NCI-H748 treated with DMSO at 0.1 percent for 48 hours (cell line): ENCODE results near the gene RTEL1.
"Not testable (repeated sequence)": the region's sequence is repeated elsewhere in the genome, so short reads cannot be mapped to it uniquely, and the experiment has no call there.

Source experiments
- DNase-seq: peaks from one replicate; lab custom pipeline; 2025; lab: John Stamatoyannopoulos, UW

Gene RTEL1

GRCh38 chr20:63657937-63658748 lies at the start of gene RTEL1:
TSS of gene RTEL1 (plus strand) at chr20:63658312. CDS start at chr20:63659403, 1,091 bp downstream.
- DNase-seq = peak; percentile 64

GRCh38 chr20:63610581-63611435 lies 47.3 kb upstream of the RTEL1 start:
- no peak for DNase-seq

- DNase-seq = no peak
Observed at GRCh38 chr20:63611646-63612045, 46.5 kb upstream of the RTEL1 start.

GRCh38 chr20:63612276-63612931 lies 45.7 kb upstream of the RTEL1 start:
- DNase-seq = no peak

GRCh38 chr20:63613863-63614594 lies 44.1 kb upstream of the RTEL1 start:
- not testable (repeated sequence) for DNase-seq

- no peak for DNase-seq
Observed at GRCh38 chr20:63617092-63617875, 40.8 kb upstream of the RTEL1 start.

GRCh38 chr20:63617876-63618265 lies 40.2 kb upstream of the RTEL1 start:
- DNase-seq = no peak

- no peak for DNase-seq
Observed at GRCh38 chr20:63618291-63618980, 39.7 kb upstream of the RTEL1 start.

GRCh38 chr20:63619086-63619485 lies 39.0 kb upstream of the RTEL1 start:
- no peak for DNase-seq

- DNase-seq = no peak
Observed at GRCh38 chr20:63619505-63619904, 38.6 kb upstream of the RTEL1 start.

- no peak for DNase-seq
Observed at GRCh38 chr20:63620991-63621390, 37.1 kb upstream of the RTEL1 start.

GRCh38 chr20:63622096-63622495 lies 36.0 kb upstream of the RTEL1 start:
- no peak for DNase-seq

- no peak for DNase-seq
Observed at GRCh38 chr20:63622732-63623131, 35.4 kb upstream of the RTEL1 start.

- DNase-seq = no peak
Observed at GRCh38 chr20:63624486-63624885, 33.6 kb upstream of the RTEL1 start.

- DNase-seq = no peak
Observed at GRCh38 chr20:63625771-63626423, 32.2 kb upstream of the RTEL1 start.

GRCh38 chr20:63626424-63627128 lies 31.5 kb upstream of the RTEL1 start, which contains the start of gene GMEB2:
TSS of gene GMEB2 (minus strand) at chr20:63627101. CDS start at chr20:63619397, 7,704 bp downstream.
- DNase-seq = peak; percentile 39

- peak; percentile 54 for DNase-seq
Observed at GRCh38 chr20:63627129-63627750, 30.9 kb upstream of the RTEL1 start.

- no peak for DNase-seq
Observed at GRCh38 chr20:63627751-63628245, 30.3 kb upstream of the RTEL1 start.
